Caki2 (cell line): Measurements from ENCODE around the gene NDUFS8. TPM values are rescaled to one million over a fixed set of nuclear protein-coding genes. Genes with fewer than 3 reads are reported as not detected.

ENCODE experiments used
- DNase-seq: peaks from one replicate; pipeline ENCODE4 v3.0.0-alpha.2; 2015; ENCODE audit warnings: low read depth
- in situ Hi-C: cut with HindIII; loops from 2 replicates; pipeline ENCODE4 v1.10.0; 2016; ENCODE audit warnings: low sequenced_read_pairs, low pct_unique_long_range_greater_than_20kb, mixed read lengths
- total RNA-seq: library from RNA; depleted of rRNA; stranded (reverse); fragments of >200 nt; shearing (Covaris generic); gene quantifications from 2 replicates; pipeline ENCODE4 v1.2.3, GENCODE V29; 2014; ENCODE audit warnings: low replicate concordance

Gene NDUFS8
- total RNA-seq, 1 experiment from 2014 or later = 129 TPM

- DNase-seq = no peak
- in situ Hi-C loops = no loop called here
Measured at GRCh38 chr11:68056317-68057285, 26.1 kb downstream of the NDUFS8 start.

- in situ Hi-C loops = no loop called here
- DNase-seq = no peak
Measured at GRCh38 chr11:68057807-68058206, 27.3 kb downstream of the NDUFS8 start.

DNA sequence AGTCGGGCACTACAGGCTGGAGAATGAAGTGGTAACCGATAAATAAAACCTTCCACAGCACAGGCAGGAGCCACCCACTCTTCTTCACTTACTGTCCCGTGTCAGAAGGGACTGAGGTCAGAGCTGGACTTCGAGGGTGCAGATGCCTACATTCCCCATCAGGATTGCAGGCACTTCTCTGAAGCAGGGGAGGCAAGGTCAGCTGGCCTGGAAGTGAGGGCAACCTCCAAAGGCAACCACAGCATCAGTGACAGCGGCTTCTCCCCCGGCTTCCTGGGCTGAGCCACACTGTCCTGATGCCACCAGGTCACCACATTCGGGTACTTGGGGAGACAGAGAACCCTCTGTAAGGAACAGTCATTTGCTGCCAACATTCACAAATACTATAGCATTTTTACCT lies 31.0 kb downstream of the NDUFS8 start:
- DNase-seq = no peak
- in situ Hi-C loops = no loop called here

GRCh38 chr11:68064926-68065325 lies 34.4 kb downstream of the NDUFS8 start:
- in situ Hi-C loops = no loop called here
- DNase-seq = no peak

DNA sequence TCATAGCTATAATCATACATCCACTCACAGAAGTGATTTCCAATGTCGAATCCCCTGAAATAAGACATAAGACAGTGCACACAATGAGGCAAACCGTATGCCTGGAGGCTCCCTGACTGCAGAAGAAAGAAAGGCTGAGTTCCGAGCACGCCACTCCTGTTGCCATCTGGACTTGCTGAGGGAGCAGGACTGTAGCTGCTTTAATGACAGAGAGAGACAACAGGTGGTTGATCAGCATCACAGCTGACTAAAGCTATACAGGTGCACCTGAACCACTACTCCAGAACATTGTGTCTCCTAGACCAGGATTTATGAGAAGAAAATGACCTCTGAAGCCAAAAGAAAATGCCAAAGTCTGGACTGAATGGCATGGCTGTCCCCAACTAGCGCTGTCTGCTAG lies 35.4 kb downstream of the NDUFS8 start:
- DNase-seq = no peak
- in situ Hi-C loops = no loop called here

- in situ Hi-C loops = no loop called here
- DNase-seq = no peak
Measured at GRCh38 chr11:68066742-68067141, 36.3 kb downstream of the NDUFS8 start.

DNA sequence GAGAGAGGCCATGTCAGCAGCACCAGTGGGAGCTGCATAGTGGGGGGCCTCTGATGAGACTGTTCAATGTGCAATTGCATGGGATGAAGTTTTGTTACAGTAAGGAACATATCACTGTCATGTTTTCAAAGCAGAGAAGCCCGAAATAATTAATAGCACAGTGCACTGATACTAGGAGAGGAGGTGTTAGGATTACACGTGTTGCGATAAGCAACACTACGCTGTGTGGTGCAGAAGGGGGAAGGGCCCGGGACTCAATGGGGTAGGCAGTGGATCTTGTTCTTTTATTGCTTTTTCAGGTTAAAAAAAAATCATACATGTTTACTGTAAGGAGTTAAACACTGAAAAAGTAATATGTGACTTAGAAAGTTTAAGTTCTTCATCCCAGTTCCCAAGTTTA lies 37.5 kb downstream of the NDUFS8 start:
- in situ Hi-C loops = no loop called here
- no peak for DNase-seq

DNA sequence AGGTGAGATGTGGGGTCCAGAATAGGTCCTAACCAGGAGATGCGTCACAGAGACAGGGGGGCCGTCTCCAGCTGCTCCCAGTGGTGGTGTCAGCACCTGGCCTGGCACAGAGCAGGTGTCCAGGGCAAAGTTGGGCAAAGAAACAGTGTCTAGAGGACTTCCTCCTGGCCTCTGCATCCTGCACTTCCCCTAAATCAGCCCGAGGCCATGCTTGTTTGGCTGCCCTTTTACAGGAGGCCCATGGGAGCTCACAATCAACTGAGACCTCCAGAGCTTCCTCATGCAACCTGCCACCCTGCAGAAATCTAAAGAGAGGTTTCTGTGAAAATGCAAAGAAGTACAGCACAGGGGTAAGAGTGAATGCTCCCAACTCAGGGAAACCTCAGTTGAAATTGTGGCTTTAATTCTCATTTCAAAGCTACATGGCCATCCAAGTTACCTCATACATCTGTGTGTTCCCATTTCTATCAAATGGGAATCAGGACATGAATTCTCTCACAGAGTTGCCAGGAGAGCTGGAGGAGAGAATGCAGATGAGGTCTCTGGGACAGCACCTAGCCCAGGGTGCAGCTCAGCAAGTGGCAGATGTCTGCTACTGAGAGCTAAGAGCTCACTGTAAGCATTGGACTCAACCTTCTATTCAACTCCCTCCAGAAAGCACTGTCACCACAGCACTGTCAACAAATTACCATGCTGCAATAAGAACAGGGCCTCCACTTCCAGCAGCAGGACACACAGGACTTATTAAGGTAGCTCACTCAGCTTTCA lies 41.0 kb downstream of the NDUFS8 start:
- no peak for DNase-seq
- in situ Hi-C loops = no loop called here

DNA sequence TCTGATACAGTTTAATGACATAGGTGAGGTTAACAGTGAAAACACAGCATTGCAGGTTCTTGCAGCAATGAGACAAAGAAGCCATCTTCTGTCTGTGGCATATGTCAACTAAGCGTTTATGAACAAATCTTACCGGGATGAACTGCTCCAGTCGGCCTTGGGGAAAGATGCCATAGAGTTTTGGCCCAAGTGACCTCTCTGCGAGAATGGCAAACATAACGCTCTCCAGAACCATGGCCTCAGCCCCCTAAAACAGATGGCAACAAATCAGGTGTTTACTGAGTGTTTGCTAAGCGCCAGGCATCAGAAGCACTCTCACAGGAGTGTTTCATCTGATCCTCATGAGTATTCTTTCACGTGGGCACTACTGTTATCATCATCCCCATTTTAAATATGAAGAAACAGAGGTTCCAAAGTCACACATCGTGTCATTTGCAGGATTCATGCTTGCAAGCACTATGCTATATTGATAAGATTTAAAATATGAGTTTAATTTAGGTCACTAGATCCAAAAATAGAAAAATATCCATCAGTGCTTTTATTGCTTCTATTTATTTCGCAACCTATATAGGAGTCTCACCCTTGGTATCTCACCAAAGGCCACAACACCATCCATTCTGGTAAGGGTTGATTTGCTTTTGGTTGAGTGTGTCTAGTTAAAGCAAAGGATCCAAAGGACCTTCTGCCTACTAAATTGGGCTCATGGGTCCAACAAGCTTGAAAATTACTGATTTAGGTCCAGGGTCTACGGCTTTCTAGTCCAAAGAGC lies 44.3 kb downstream of the NDUFS8 start:
- in situ Hi-C loops = no loop called here
- no peak for DNase-seq

- in situ Hi-C loops = no loop called here
- DNase-seq = no peak
Measured at GRCh38 chr11:68076371-68077042, 46.0 kb downstream of the NDUFS8 start.

DNA sequence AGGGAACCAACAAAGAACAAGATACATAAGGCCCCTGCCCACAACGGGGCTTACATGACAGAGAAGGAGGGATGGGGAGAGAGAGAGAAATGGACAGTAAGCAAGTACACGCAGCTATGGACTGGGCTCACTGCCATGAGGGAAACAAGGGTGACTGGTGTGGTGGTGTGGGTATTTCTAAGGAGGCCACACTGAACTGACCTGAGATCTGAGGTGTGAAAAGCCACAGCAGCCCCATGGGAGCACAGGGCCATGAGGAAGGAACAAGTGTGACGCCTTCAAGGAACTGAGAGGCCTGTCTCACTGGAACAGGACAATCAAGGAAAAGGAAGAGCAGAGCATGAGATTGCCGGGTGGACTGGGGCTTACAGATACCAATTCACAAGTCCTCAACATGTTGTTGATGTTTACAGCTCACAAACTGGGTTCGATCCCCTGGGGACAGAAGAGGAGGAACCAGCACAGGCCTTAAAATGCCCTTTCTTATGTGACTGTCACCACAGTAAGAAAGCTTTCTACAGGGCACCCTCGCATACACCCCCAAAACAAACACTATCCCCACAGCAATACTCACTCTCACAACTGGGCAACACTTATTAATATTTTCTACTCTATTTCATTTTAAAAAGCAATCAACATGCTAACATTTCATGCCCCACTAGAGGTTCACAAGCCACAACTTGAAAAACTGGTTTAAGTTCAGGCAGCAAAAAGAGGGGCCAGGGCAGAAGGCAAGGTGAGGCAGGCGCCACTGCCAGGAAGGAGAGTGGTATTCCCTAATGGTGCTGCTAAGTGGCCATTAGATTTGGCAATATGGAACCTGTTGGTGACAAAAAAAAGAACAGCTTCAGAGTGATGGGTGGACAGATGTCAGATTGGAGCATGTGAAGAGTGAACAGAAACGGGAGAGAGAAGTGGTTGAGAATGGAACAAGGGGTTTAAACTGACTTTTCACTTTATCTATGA lies 47.4 kb downstream of the NDUFS8 start:
- no peak for DNase-seq
- in situ Hi-C loops = no loop called here

DNA sequence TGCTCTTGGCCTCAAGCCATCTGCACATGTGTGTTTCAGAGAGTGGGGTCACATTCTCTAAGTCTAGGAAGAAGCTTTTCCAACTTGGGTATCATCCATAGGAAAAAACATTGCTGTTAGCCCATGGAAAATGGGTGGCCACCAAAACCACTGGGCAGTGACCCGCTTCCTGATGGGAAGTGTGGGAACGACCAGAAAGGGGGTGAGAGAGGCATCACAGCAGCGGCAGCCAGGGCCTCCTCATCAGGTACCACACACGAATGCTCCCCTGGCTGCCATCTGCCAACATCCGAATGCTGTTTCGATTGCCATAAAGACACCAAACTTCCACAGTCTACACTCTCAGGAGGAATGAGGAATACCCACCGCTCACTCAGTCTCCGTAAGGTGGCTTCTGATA lies 50.4 kb downstream of the NDUFS8 start:
- in situ Hi-C loops = no loop called here
- no peak for DNase-seq

DNA sequence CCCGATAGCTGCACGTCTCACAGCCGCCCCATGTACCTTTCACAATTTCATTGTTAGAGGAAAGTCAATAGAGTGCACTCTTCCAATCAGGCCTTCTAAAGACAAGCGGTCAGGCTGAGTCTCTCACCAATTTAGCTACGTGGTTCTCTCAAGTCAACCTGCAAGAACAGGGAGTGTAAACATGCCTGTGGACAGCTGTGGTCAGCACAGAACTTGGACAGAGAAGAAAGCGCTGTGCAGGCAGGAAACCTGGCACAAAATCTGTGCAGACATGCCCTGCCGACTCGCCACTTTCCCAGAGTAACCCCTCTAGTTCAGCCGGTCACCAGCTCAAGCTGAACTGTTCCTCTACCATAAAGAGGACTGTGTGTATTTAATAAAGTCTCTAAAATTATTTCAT lies 51.2 kb downstream of the NDUFS8 start:
- in situ Hi-C loops = no loop called here

GRCh38 chr11:68082481-68082880 lies 52.0 kb downstream of the NDUFS8 start:
- in situ Hi-C loops = no loop called here

More for the DNA sequence above, 51.2 kb downstream of the NDUFS8 start:
- DNase-seq = no peak

GRCh38 chr11:68083517-68083916 lies 53.0 kb downstream of the NDUFS8 start:
- in situ Hi-C loops = no loop called here
- no peak for DNase-seq

More at GRCh38 chr11:68082481-68082880, 52.0 kb downstream of the NDUFS8 start:
- no peak for DNase-seq
